OCI-LY7 (cell line): ENCODE results near the gene MYO1C. TPM values are rescaled to one million over a fixed set of nuclear protein-coding genes. Genes with fewer than 3 reads are reported as not detected.

Experiments used
- BruUV-seq: library from RNA; stranded (reverse); fragments of 400-500 nt; replicated peaks from 2 replicates; lab custom pipeline; 2021; lab: Mats Ljungman, UMichigan
- CTCF ChIA-PET: fragments of 300-600 bp; sonication (Branson Sonifier 250); formaldehyde crosslinking; loops from one replicate; lab custom pipeline; 2022; ENCODE audit warnings: antibody characterized with exemption; ENCODE audit not compliant: unreplicated experiment; lab: Charles Lee
- POLR2A ChIA-PET: fragments of 300-600 bp; sonication (Branson Sonifier 250); formaldehyde crosslinking; loops from one replicate; lab custom pipeline; 2022; ENCODE audit warnings: antibody characterized with exemption; lab: Charles Lee
- DNase-seq: peaks from one replicate; pipeline ENCODE4 v3.0.0-alpha.2; 2015; ENCODE audit warnings: low spot score
- H2AFZ ChIP-seq: fragments of 200-600 bp; sonication (generic), shearing (Covaris generic); 2 replicates; pipeline ENCODE4 v1.6.1; 2014; ENCODE audit warnings: mild to moderate bottlenecking, antibody characterized with exemption, low read length, moderate library complexity
- H3K27ac ChIP-seq: fragments of 200-600 bp; sonication (generic); 2 replicates; pipeline ENCODE4 v1.5.1; 2014; ENCODE audit warnings: mixed run types, low read depth, mild to moderate bottlenecking, moderate library complexity, low read length, inconsistent platforms; ENCODE audit not compliant: poor library complexity, severe bottlenecking
- H3K36me3 ChIP-seq: fragments of 200-600 bp; sonication (generic); 2 replicates; pipeline ENCODE4 v1.6.1; 2014; ENCODE audit warnings: mild to moderate bottlenecking, antibody characterized with exemption, low read length, moderate library complexity, mixed read lengths; ENCODE audit not compliant: insufficient read depth
- H3K4me1 ChIP-seq: fragments of 200-600 bp; sonication (generic); 2 replicates; pipeline ENCODE4 v1.5.1; 2014; ENCODE audit warnings: mild to moderate bottlenecking, low read length; ENCODE audit not compliant: insufficient read depth, poor library complexity, severe bottlenecking
- H3K4me2 ChIP-seq: fragments of 200-600 bp; sonication (generic); 2 replicates; pipeline ENCODE4 v1.6.1; 2014; ENCODE audit warnings: mild to moderate bottlenecking, low read length
- H3K4me3 ChIP-seq: fragments of 200-600 bp; sonication (generic); 2 replicates; pipeline ENCODE4 v1.5.1; 2014; ENCODE audit warnings: mild to moderate bottlenecking, low read depth, low read length; ENCODE audit not compliant: poor library complexity, severe bottlenecking
- H3K79me2 ChIP-seq: fragments of 200-600 bp; sonication (generic); 2 replicates; pipeline ENCODE4 v1.6.1; 2016; ENCODE audit warnings: low read depth, mild to moderate bottlenecking, low read length, moderate library complexity, mixed read lengths; ENCODE audit not compliant: insufficient read depth
- H3K9me2 ChIP-seq: fragments of 200-600 bp; sonication (generic); 2 replicates; pipeline ENCODE4 v1.6.1; 2016; ENCODE audit warnings: mild to moderate bottlenecking, low read length, mixed read lengths; ENCODE audit not compliant: insufficient read depth
- H3K9me3 ChIP-seq: fragments of 200-600 bp; sonication (generic); 2 replicates; pipeline ENCODE4 v1.6.1; 2014; ENCODE audit warnings: mild to moderate bottlenecking, mixed run types, low read length, mixed read lengths
- H4K20me1 ChIP-seq: fragments of 200-600 bp; sonication (generic); 2 replicates; pipeline ENCODE4 v1.6.1; 2014; ENCODE audit warnings: mild to moderate bottlenecking, antibody characterized with exemption, low read length, moderate library complexity, mixed read lengths; ENCODE audit not compliant: insufficient read depth
- EZH2phosphoT487 ChIP-seq: fragments of 200-600 bp; sonication (generic); IDR thresholded peaks from 2 replicates; pipeline ENCODE4 v1.6.1; 2018; ENCODE audit warnings: low read depth, borderline replicate concordance, mild to moderate bottlenecking, mixed run types, antibody characterized with exemption, low read length, moderate library complexity, mixed read lengths
- intact Hi-C: fragments of 100-400 bp; cut with micrococcal nuclease; formaldehyde crosslinking; loops from one replicate; pipeline ENCODE4 v1.10.0; 2022; ENCODE audit not compliant: unreplicated experiment
- total RNA-seq, 2 experiments: library from RNA; depleted of rRNA in 1 of 2; stranded (reverse); fragments of >200 nt in 1 of 2; shearing (Covaris generic) in 1 of 2; gene quantifications; 2 replicates each; pipeline ENCODE4 v1.2.3, GENCODE V29; 2014 to 2022
- TF ChIP-seq, protein P1 (sequence below): fragments of 200-600 bp; sonication (generic); conservative IDR thresholded peaks from 2 replicates; pipeline ENCODE4 v1.5.1; 2014; ENCODE audit warnings: mild to moderate bottlenecking, antibody characterized with exemption, low read length, moderate library complexity, mixed read lengths

MYO1C gene
- total RNA-seq, 2 experiments from 2014 or later, result 17.2 to 74.4 TPM

DNA sequence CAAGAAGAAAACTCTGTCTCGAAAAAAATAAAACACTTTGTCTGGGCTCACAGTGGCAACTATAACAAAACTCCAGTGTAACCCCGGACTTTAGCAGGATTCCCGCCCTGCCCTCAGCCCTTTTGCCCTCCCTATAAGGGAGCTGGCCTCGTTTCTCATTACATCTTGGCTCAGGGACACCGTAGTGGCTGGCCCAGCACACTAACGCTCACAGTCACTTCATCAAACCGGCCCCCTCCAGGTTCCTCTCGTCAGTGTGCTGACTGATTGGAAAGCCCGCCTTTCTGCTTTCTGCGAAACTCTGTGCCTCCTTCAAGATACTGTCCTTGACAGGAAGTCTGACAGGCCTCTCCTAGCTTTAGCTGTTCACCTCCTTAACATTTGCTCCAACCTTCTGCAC is 11.2 kb upstream of the MYO1C start:
- Histone ChIP-seq H3K79me2 (no peaks in the 10 kb centered on the region), H3K36me3 (0 out of 2 replicates have a peak, but pooled peaks cover 3% of the 10 kb centered on the region), H3K4me3 (no peak overlapping the region), H2AFZ (no peak overlapping the region), H4K20me1 (no peaks in the 10 kb centered on the region), H3K9me3 (no peaks in the 10 kb centered on the region), H3K9me2 (no peaks in the 10 kb centered on the region), H3K4me2 (no peak overlapping the region), H3K4me1 (no peaks in the 10 kb centered on the region), H3K27ac (no peak overlapping the region)
- DNase-seq, result no peak
- no TSS peak for BruUV-seq
- ChIA-PET CTCF (no interaction called here), POLR2A (no interaction called here)
- TF ChIP-seq EZH2phosphoT487, result no peak
- TF ChIP-seq, protein P1, sequence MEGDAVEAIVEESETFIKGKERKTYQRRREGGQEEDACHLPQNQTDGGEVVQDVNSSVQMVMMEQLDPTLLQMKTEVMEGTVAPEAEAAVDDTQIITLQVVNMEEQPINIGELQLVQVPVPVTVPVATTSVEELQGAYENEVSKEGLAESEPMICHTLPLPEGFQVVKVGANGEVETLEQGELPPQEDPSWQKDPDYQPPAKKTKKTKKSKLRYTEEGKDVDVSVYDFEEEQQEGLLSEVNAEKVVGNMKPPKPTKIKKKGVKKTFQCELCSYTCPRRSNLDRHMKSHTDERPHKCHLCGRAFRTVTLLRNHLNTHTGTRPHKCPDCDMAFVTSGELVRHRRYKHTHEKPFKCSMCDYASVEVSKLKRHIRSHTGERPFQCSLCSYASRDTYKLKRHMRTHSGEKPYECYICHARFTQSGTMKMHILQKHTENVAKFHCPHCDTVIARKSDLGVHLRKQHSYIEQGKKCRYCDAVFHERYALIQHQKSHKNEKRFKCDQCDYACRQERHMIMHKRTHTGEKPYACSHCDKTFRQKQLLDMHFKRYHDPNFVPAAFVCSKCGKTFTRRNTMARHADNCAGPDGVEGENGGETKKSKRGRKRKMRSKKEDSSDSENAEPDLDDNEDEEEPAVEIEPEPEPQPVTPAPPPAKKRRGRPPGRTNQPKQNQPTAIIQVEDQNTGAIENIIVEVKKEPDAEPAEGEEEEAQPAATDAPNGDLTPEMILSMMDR, result no peak
- intact Hi-C loops, result no loop called here

DNA sequence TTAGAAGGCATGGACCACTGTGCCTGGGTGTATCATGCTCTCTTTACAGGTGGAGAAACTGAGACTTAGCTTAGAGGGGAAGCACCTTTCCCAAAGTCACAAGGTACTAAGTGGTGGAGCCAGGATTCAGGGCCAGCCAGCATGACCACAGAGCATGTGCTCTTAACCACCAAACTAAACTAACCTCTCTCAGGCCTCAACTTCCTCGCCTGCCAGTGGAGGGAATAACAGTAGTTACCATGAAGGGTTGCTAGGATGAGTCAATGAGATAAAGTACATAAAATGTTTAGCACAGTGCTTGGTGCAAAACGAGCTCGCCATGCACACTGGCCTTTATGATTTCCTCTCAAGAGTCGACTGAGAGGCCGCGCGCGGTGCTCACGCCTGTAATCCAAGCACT is 6.4 kb upstream of the MYO1C start:
- H3K36me3 ChIP-seq, result no peaks in the 10 kb centered on the region
- no peaks in the 10 kb centered on the region for H3K79me2 ChIP-seq
- intact Hi-C loops, result no loop called here
- no peak overlapping the region for H3K4me2 ChIP-seq
- H3K9me2 ChIP-seq, result no peaks in the 10 kb centered on the region
- TF ChIP-seq EZH2phosphoT487, result no peak
- TF ChIP-seq, protein P1, result no peak
- ChIA-PET CTCF (interaction anchor here (0.5 kb wide), 1 partner anchor 150 kb away, joined by 4 read pairs; no protein-coding TSS in a partner anchor), POLR2A (no interaction called here)
- no peak for DNase-seq
- no peaks in the 10 kb centered on the region for H3K9me3 ChIP-seq
- no peak overlapping the region for H3K27ac ChIP-seq
- BruUV-seq, result no TSS peak
- H2AFZ ChIP-seq, result no peak overlapping the region
- no peak overlapping the region for H3K4me3 ChIP-seq
- H4K20me1 ChIP-seq, result no peaks in the 10 kb centered on the region
- no peaks in the 10 kb centered on the region for H3K4me1 ChIP-seq

DNA sequence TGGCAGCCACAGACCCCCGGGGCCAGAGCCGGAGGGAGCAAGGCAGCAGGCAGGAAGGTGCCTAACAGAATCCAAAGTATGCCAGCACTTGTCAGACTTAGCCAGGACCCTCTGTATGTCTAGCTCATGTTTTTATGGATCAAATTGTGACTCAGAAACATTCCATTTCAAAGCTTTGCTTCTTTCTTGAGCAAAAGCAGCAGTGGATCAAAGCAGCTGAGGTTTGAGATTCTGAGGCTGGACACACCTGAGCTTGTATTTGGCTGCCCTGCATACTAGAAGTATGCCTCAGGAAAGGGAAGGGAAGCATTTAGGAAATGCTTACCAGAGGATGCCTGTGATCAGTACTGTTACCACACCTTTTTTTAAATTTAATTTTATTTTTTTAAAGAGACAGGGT is 5.7 kb upstream of the MYO1C start:
- ChIA-PET CTCF (interaction anchor here (0.5 to 0.9 kb wide), 3 partner anchors 18 to 151 kb away, joined by 3 to 4 read pairs (median 3); partner anchors contain the start of gene INPP5K), POLR2A (interaction anchor here (1.3 kb wide), 1 partner anchor 11 kb away, joined by 3 read pairs; no protein-coding TSS in a partner anchor)
- no peak overlapping the region for H2AFZ ChIP-seq
- no peak overlapping the region for H3K4me2 ChIP-seq
- no peaks in the 10 kb centered on the region for H3K9me3 ChIP-seq
- H3K79me2 ChIP-seq, result no peaks in the 10 kb centered on the region
- H3K4me3 ChIP-seq, result no peak overlapping the region
- H3K27ac ChIP-seq, result no peak overlapping the region
- H3K9me2 ChIP-seq, result no peaks in the 10 kb centered on the region
- intact Hi-C loops, result no loop called here
- no peaks in the 10 kb centered on the region for H4K20me1 ChIP-seq
- no peaks in the 10 kb centered on the region for H3K36me3 ChIP-seq
- no peak for TF ChIP-seq EZH2phosphoT487
- TF ChIP-seq, protein P1, result no peak
- H3K4me1 ChIP-seq, result no peaks in the 10 kb centered on the region
- BruUV-seq, result no TSS peak
- DNase-seq, result no peak
